ENCODE measurements around the gene PRCC.

Gene PRCC

GRCh38 chr1:156815307-156815826 lies 48.0 kb downstream of the PRCC start:
- DNase-seq (ENCODE audit: low read depth): no peak

DNA sequence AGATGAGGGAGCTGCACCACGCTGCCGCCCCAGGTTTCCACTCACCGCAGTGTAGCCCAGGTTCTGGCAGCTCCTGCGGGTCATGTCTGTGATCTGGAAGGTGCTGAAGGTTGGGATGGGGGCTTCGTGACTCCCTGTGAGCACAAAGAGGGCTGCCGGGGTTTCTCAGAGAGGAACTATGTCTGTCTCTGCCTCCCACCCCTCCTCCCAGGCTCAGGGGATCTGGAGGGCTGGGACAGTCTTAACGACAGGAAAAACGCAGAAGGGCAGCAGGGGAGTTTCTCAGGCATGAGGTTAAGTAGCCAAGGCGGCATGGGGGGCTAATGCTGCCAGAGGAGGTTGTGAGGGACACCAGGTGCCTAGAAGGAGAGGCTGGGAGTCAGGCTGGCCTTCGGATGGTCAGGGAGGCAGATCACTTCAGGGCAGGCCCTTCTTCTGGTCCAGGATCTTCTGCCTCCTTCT lies 48.7 kb downstream of the PRCC start:
- no peak for DNase-seq (ENCODE audit: low read depth)

GRCh38 chr1:156816561-156817328 lies 49.4 kb downstream of the PRCC start, which contains the start of gene SH2D2A:
TSS of gene SH2D2A (minus strand) at chr1:156816848. CDS start at chr1:156816708, 140 bp downstream.
- DNase-seq (ENCODE audit: low read depth): peak; percentile 95

DNA sequence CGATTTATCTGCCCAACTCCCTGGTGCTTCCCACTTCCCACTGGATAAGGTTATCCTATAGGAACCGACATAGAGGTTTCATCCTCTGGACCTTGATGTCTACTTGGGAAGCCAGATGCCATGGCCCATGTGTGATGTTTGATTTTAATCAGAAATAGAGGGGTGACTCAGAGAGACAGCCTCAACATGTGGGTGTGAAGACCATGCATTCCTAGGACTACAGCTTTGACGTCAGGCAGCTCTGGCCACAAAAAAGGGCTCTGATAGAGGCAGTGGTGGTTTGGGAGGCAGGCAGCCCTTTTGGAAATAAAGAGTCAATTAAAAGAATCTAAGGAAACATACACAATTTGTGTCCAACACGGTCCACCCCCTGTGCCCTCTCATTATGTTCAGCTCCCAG lies 54.5 kb downstream of the PRCC start:
- DNase-seq (ENCODE audit: low read depth): no peak

DNA sequence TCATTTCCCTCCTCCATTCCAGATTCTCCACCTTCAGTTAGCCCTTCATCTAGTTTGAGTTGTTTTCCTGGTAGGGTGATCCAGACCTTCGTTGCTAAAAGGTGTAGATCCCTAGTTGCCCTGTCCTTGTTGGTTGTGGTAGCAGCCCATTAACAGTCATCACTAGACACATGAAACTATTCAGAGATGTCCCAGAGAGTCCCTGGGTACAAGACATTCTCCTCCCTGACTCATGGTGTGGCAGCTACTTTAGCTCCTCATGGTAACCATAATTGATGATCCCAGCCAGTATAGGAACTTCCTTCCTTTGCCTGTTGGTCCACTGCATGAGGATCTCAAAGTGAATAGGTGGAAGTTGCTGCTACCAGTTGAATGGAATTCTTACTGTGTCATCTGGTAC lies 55.3 kb downstream of the PRCC start:
- DNase-seq (ENCODE audit: low read depth): no peak

- DNase-seq (ENCODE audit: low read depth): no peak
Observed at GRCh38 chr1:156823210-156823790, 56.0 kb downstream of the PRCC start.

GRCh38 chr1:156826630-156827029 lies 59.3 kb downstream of the PRCC start:
- DNase-seq (ENCODE audit: low read depth): no peak

GRCh38 chr1:156828400-156829124 lies 61.2 kb downstream of the PRCC start:
- no peak for DNase-seq (ENCODE audit: low read depth)

DNA sequence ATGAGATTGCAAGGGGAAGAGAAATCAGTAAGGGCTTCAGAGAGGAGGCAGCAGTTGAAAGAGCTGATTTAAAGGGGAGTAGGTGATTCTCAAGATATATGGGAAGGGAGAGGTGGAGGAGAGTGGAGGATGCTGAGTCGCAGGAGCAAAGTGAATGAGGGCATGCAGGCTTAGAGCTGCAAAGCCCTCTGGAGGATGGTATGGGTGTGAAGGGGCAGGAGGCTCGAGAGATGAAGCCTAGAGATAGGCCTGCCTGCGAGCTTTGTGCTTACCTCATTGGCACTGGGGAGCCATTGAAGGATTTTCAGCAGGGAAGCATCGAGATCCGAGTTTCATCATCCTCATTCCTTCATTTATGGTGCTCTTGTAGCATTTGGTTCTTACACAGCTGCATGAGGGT lies 65.1 kb downstream of the PRCC start:
- DNase-seq (ENCODE audit: low read depth): no peak

DNA sequence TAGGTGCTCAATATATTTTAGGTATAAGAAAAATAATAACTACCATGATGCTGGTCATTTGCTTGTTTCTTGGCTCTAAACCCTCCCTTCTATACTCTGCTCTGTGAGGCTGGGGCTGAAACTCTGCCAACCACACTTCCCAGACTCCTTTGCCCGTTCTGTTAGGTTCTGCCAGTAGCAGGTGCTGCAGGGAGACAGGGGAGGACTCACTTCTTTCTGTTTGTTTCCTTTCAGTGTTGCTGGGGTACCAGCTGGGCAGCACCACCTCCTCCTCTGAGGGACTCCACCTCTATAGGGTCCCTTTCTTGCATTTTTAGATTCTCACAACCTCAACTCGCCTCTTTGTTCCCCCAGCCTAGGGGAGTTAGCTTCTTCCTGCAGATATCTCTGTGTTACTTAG lies 66.3 kb downstream of the PRCC start:
- no peak for DNase-seq (ENCODE audit: low read depth)

DNA sequence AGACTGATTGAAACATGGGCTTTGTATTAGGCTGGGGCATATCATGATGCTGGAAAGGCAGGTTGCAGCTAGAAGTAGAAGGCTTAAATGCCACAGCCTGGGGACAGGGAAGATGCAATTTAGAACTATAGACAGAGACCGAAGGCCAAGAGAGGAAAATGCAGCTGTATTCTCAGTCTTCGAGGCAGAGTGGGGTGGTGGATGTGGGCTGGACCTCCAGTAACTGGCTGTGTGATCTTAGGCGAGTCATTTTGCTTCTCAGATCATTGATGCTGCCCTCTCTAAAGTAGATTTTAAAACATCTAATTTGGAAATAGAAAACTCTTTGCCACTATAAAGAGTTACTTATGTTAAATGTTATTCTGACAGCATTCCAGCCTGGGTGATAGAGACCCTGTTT lies 67.0 kb downstream of the PRCC start:
- DNase-seq (ENCODE audit: low read depth): no peak

- no peak for DNase-seq (ENCODE audit: low read depth)
Observed at GRCh38 chr1:156836041-156836654, 68.8 kb downstream of the PRCC start.

GRCh38 chr1:156836892-156837291 lies 69.6 kb downstream of the PRCC start:
- DNase-seq (ENCODE audit: low read depth): no peak

GRCh38 chr1:156838972-156839371 lies 71.6 kb downstream of the PRCC start:
- DNase-seq (ENCODE audit: low read depth): no peak

- DNase-seq (ENCODE audit: low read depth): no peak
Observed at GRCh38 chr1:156839426-156840109, 72.2 kb downstream of the PRCC start.

GRCh38 chr1:156840186-156840897 lies 73.0 kb downstream of the PRCC start:
- no peak for DNase-seq (ENCODE audit: low read depth)

DNA sequence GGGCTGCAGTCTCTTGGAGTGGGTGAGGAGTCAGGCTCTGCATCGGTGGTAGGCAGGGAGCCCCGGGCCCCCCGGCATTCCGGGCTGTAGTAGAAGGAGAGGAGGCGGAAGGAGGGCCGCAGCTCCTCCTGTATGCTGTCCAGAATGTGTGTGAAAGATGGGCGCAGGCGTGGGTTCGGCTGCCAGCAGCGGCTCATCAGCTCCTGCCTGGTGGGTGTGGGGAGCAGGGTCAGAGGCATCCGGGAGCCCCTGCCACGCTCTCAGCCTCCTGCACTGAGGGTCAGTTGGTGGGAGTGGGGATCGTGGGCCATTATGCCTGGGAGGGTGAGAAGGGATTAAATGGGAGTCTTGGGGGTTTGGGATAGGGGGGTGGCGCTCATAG lies 73.6 kb downstream of the PRCC start:
- DNase-seq (ENCODE audit: low read depth): no peak

GRCh38 chr1:156841295-156841855 lies 74.0 kb downstream of the PRCC start:
- DNase-seq (ENCODE audit: low read depth): no peak

GRCh38 chr1:156842618-156843300 lies 75.4 kb downstream of the PRCC start:
- DNase-seq (ENCODE audit: low read depth): no peak

DNA sequence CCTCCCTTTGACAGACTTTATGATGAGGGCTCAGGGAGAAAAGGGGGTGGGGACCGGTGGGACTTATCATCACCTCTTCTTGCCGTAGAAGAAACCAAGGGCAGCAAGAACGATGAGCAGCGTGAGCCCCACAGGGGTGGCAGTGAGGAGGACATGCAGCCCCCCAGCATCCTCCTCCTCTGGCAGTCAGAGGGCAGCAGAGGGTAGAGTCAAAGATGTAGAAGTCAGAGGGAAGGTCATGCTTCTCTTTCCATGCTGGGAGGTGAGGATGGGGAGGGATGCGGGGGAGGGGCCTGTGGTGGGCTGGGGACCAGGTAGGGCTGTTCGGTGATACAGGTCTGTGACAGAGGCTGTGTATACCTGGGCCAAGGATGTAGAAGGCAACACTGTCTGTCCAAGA lies 76.8 kb downstream of the PRCC start:
- DNase-seq (ENCODE audit: low read depth): no peak

All from activated gamma-delta T cell treated with anti-CD3 and anti-CD28 coated beads, Interleukin-2, amount 50 U/mL, for 16 hours (primary cell).